GM23248 (cell line): ENCODE data around the gene RBM15B. TPM values are rescaled to one million over a fixed set of nuclear protein-coding genes. Genes with fewer than 3 reads are reported as not detected.

Experiments used
- DNase-seq: peaks from one replicate; pipeline ENCODE4 v3.0.0-alpha.2; 2015
- H2AFZ ChIP-seq: fragments of 200-600 bp; sonication (generic); 2 replicates; pipeline ENCODE4 v1.6.1; 2016; ENCODE audit warnings: antibody characterized with exemption
- H3F3A ChIP-seq: fragments of 200-600 bp; sonication (generic); 2 replicates; pipeline ENCODE4 v1.6.1; 2016; ENCODE audit warnings: mild to moderate bottlenecking, antibody characterized with exemption, mixed run types; ENCODE audit not compliant: insufficient read depth
- H3K27ac ChIP-seq: fragments of 200-600 bp; sonication (generic); 2 replicates; pipeline ENCODE4 v1.5.1; 2016; ENCODE audit warnings: mild to moderate bottlenecking
- H3K27me3 ChIP-seq: fragments of 200-600 bp; sonication (generic); replicated peaks from 2 replicates; pipeline ENCODE4 v1.6.1; 2016; ENCODE audit warnings: mild to moderate bottlenecking; ENCODE audit not compliant: insufficient read depth
- H3K36me3 ChIP-seq: fragments of 200-600 bp; sonication (generic); 2 replicates; pipeline ENCODE4 v1.6.1; 2016; ENCODE audit warnings: low read depth, mild to moderate bottlenecking
- H3K4me1 ChIP-seq: fragments of 200-600 bp; sonication (generic); 2 replicates; pipeline ENCODE4 v1.6.1; 2016; ENCODE audit warnings: mild to moderate bottlenecking; ENCODE audit not compliant: insufficient read depth
- H3K4me2 ChIP-seq: fragments of 200-600 bp; sonication (generic); one replicate; pipeline ENCODE4 v1.6.1; 2016; ENCODE audit warnings: mild to moderate bottlenecking; ENCODE audit not compliant: unreplicated experiment
- H3K4me3 ChIP-seq: fragments of 200-600 bp; sonication (generic); 2 replicates; pipeline ENCODE4 v1.5.1; 2016; ENCODE audit warnings: mild to moderate bottlenecking
- H3K79me2 ChIP-seq: fragments of 200-600 bp; sonication (generic); 2 replicates; pipeline ENCODE4 v1.6.1; 2016; ENCODE audit warnings: mild to moderate bottlenecking; ENCODE audit not compliant: insufficient read depth
- H3K9ac ChIP-seq: fragments of 200-600 bp; sonication (generic); 2 replicates; pipeline ENCODE4 v1.6.1; 2016; ENCODE audit warnings: mild to moderate bottlenecking
- H3K9me2 ChIP-seq: fragments of 200-600 bp; sonication (generic); 2 replicates; pipeline ENCODE4 v1.6.1; 2016; ENCODE audit warnings: mixed run types, mild to moderate bottlenecking, moderate library complexity; ENCODE audit not compliant: insufficient read depth
- H3K9me3 ChIP-seq: fragments of 200-600 bp; sonication (generic); one replicate; pipeline ENCODE4 v1.6.1; 2017; ENCODE audit warnings: low read depth
- H4K20me1 ChIP-seq: fragments of 200-600 bp; sonication (generic); 2 replicates; pipeline ENCODE4 v1.6.0; 2016; ENCODE audit not compliant: insufficient read depth
- EZH2 ChIP-seq: fragments of 200-600 bp; sonication (generic); IDR thresholded peaks from 2 replicates; pipeline ENCODE4 v1.6.1; 2018; ENCODE audit warnings: antibody characterized with exemption, mild to moderate bottlenecking; ENCODE audit not compliant: insufficient read depth, poor library complexity, severe bottlenecking
- EZH2phosphoT487 ChIP-seq: fragments of 200-600 bp; sonication (generic); IDR thresholded peaks from 2 replicates; pipeline ENCODE4 v1.6.1; 2018; ENCODE audit warnings: antibody characterized with exemption, moderate library complexity, mild to moderate bottlenecking, low read depth; ENCODE audit not compliant: insufficient read depth
- WGBS, 2 experiments: methylation state at CpG; one replicate each; pipeline ENCODE4 v1.1.6; 2015 to 2017; ENCODE audit warnings: low lambda C conversion rate in 2 of 2, low coverage in 1 of 2; ENCODE audit errors: missing lambda C conversion rate in 2 of 2; 5-methylcytosine and 5-hydroxymethylcytosine counted together
- in situ Hi-C: fragments of 300-500 bp; cut with MboI; formaldehyde crosslinking; loops from 2 replicates; pipeline ENCODE4 v1.15.0; 2020
- polyA plus RNA-seq: library from polyadenylated mRNA; unstranded; fragments of >200 nt; fragmentation: Nextera tagmentation; extraction: Ambion mirVana; gene quantifications from 2 replicates; pipeline ENCODE4 v1.2.1, GENCODE V29; 2016
- total RNA-seq: library from RNA; depleted of rRNA; stranded (reverse); fragments of >200 nt; shearing (Covaris generic); gene quantifications from 2 replicates; pipeline ENCODE4 v1.2.3, GENCODE V29; 2014

The RBM15B gene
- total and polyA plus RNA-seq, 2 experiments from 2014 or later = 13.3 to 21.2 TPM

DNA sequence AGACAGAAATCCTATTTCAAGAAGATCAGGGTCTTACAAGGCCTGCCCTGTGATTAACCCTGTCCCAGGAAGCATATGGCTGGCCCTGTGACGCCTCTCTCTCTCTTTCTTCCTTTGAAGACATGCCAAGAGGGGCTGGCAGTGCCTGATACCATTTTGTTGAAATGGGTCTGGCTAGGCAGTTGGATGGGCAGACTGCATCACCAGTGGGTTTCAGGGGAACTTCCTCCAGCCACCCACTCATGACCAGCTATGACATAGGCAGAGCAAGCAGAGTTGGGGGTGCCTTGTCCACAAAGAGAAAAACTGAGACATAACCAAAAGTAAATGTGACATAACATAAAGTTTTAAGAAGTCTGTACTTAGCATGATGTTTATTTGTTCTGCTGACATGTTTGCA, 37.4 kb upstream of the RBM15B start:
- H3F3A ChIP-seq = no peaks in the 10 kb centered on the region
- H3K9ac ChIP-seq = no peak overlapping the region
- 87 to 94% methylated on average over 1 of the region's 1 CpG for WGBS, 2 experiments
- H3K4me3 ChIP-seq = no peak overlapping the region
- no peak for TF ChIP-seq EZH2
- no peak for TF ChIP-seq EZH2phosphoT487
- in situ Hi-C loops = no loop called here
- no peaks in the 10 kb centered on the region for H4K20me1 ChIP-seq
- H3K9me2 ChIP-seq = no peaks in the 10 kb centered on the region
- no peaks in the 10 kb centered on the region for H3K27me3 ChIP-seq
- no peak overlapping the region for H2AFZ ChIP-seq
- H3K4me1 ChIP-seq = no peaks in the 10 kb centered on the region
- H3K27ac ChIP-seq = no peak overlapping the region
- DNase-seq = no peak
- no peak overlapping the region for H3K4me2 ChIP-seq
- H3K36me3 ChIP-seq = no peaks in the 10 kb centered on the region
- no peaks in the 10 kb centered on the region for H3K9me3 ChIP-seq
- no peaks in the 10 kb centered on the region for H3K79me2 ChIP-seq

DNA sequence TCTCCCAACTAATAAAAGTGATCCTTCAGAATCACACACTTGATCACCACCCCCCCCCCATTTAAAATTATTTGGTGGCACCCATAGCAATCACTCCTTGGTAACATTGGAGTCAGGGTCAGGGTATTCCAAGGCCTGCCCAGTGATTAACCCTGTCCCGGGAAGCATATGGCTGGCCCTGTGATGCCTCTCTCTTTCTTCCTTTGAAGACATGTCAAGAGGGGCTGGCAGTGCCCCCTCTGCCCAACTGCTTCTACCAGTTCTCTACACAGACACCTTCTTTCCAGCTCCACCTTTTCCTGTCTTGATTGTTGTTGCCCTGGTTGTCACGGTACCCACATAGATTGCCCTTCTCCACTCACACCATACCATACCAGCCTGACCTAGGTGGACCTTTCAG, 36.9 kb upstream of the RBM15B start:
- no peak for DNase-seq
- no peaks in the 10 kb centered on the region for H3K9me3 ChIP-seq
- H3K4me1 ChIP-seq = no peaks in the 10 kb centered on the region
- no peak overlapping the region for H3K4me3 ChIP-seq
- no peaks in the 10 kb centered on the region for H3K79me2 ChIP-seq
- no peak overlapping the region for H2AFZ ChIP-seq
- no peaks in the 10 kb centered on the region for H3K9me2 ChIP-seq
- no peak overlapping the region for H3K27ac ChIP-seq
- H3K4me2 ChIP-seq = no peak overlapping the region
- H4K20me1 ChIP-seq = no peaks in the 10 kb centered on the region
- H3K27me3 ChIP-seq = no peaks in the 10 kb centered on the region
- no peak overlapping the region for H3K9ac ChIP-seq
- H3K36me3 ChIP-seq = no peaks in the 10 kb centered on the region
- in situ Hi-C loops = no loop called here
- WGBS, 2 experiments = 51 to 73% methylated on average over 2 of the region's 2 CpGs
- TF ChIP-seq EZH2phosphoT487 (no peak), EZH2 (no peak)
- no peaks in the 10 kb centered on the region for H3F3A ChIP-seq

DNA sequence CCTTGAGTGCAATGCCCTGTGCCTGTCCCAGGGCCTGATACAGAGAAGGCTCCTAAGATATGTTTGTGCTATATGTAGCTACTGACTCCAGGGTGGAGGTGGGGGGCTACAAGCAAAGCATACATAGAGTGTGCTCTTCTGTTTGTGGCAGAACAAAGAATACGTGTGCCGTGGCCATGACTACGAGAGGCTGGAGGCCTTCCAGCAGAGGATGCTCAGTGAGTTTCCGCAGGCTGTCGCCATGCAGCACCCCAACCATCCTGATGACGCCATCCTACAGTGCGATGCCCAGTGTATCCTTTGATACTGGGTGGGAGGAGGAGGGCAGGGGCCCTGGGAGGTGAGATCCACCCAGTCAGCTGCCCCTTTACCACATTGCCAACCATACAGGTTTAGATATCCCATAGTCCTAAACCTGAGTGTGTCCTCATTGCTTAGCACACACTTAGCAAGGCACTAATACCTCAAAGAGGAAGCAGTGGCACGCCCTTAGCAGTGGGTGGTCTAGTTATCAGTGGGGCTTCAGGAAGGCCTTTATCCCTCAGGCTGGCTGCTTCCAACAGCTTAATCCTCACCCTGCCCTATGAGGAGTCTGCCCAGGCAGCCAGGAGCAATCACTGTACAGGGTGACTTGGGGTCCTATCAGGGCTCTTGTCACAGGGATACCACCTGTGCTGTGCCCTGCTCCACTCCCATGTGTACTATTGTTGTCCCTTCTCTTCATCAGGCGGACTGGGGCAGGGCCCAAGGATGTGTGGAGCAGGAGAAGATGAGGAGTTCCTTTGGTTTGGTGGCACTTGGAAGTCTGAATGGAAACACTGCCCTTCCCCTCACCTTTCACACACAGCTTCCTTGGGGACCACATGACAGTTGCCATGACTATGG, 36.1 kb upstream of the RBM15B start:
- 58 to 62% methylated on average over 9 of the region's 9 CpGs for WGBS, 2 experiments
- H3K27me3 ChIP-seq = no peaks in the 10 kb centered on the region
- no peaks in the 10 kb centered on the region for H3K4me1 ChIP-seq
- no peak overlapping the region for H3K9ac ChIP-seq
- no peaks in the 10 kb centered on the region for H3K9me3 ChIP-seq
- H3K36me3 ChIP-seq = no peaks in the 10 kb centered on the region
- H3F3A ChIP-seq = no peaks in the 10 kb centered on the region
- DNase-seq = no peak
- H3K9me2 ChIP-seq = no peaks in the 10 kb centered on the region
- in situ Hi-C loops = no loop called here
- H2AFZ ChIP-seq = no peak overlapping the region
- H3K4me2 ChIP-seq = no peak overlapping the region
- H4K20me1 ChIP-seq = no peaks in the 10 kb centered on the region
- no peak overlapping the region for H3K4me3 ChIP-seq
- no peak overlapping the region for H3K27ac ChIP-seq
- TF ChIP-seq EZH2 (no peak), EZH2phosphoT487 (no peak)
- H3K79me2 ChIP-seq = no peaks in the 10 kb centered on the region

DNA sequence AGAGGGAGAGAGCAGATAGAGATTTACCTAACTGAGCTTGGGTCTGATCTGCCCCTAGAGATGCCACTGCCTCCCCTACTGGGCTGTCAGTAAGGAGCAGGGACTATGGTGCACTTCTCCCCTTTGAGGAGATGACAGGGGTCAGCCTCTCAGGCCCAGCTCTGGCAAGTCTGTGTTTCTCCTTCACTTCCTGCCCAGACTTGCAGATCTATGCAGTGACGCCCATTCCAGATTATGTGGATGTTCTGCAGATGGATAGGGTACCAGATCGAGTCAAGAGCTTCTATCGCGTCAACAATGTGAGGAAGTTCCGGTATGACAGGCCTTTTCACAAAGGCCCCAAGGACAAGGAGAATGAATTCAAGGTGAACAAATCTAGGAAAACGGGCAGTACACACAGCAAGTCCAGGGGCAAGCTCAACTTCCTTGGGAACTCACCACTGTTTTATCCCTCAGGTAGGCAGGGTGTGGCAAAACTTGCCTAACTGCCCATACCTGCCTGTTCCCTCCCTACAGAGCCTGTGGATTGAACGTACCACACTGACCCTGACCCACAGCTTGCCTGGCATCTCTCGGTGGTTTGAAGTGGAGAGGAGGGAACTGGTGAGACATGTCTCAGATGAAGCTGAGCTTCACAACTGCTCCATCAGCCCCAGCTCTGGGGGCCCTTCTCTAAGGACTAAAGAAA, 35.0 kb upstream of the RBM15B start:
- in situ Hi-C loops = no loop called here
- 33 to 36% methylated on average over 8 of the region's 8 CpGs for WGBS, 2 experiments

More for the DNA sequence above, 35.0 kb upstream of the RBM15B start:
- Histone ChIP-seq H3K36me3 (no peaks in the 10 kb centered on the region), H3K9me3 (no peaks in the 10 kb centered on the region), H3K9me2 (no peaks in the 10 kb centered on the region), H3K4me2 (no peak overlapping the region), H3F3A (no peaks in the 10 kb centered on the region), H3K79me2 (no peaks in the 10 kb centered on the region), H3K4me1 (no peaks in the 10 kb centered on the region), H3K4me3 (no peak overlapping the region), H4K20me1 (no peaks in the 10 kb centered on the region), H3K27ac (no peak overlapping the region), H3K9ac (no peak overlapping the region), H3K27me3 (no peaks in the 10 kb centered on the region), H2AFZ (no peak overlapping the region)
- no peak for TF ChIP-seq EZH2phosphoT487
- no peak for TF ChIP-seq EZH2
- no peak for DNase-seq
